K562 (cell line): Measurements from ENCODE around the gene OLFML3. TPM values are rescaled to one million over a fixed set of nuclear protein-coding genes. Genes with fewer than 3 reads are reported as not detected.

ENCODE experiments used
- ATF1 ChIP-seq, 2 experiments: fragments of 450-650 bp in 1 of 2; IDR thresholded peaks; 2 replicates each; pipeline ENCODE4 v1.6.1; 2016; ENCODE audit warnings: missing compliant biosample characterization in 1 of 2, missing genetic modification characterization in 1 of 2
- NFATC3 ChIP-seq: fragments of 450-650 bp; IDR thresholded peaks from 2 replicates; pipeline ENCODE4 v1.6.1; 2017; ENCODE audit warnings: mild to moderate bottlenecking
- ZC3H4 ChIP-seq: sonication (generic); formaldehyde crosslinking; IDR thresholded peaks from 2 replicates; pipeline ENCODE4 v1.9.0; 2021; ENCODE audit warnings: missing genetic modification reagents, borderline replicate concordance
- polyA plus RNA-seq, 8 experiments: library from polyadenylated mRNA; depleted of rRNA in 4 of 8; stranded (reverse) in 5 of 8; unstranded in 3 of 8; fragments of >200 nt; fragmentation: Nextera tagmentation in 2 of 8; fragmentation: Illumina TruSeq in 1 of 8; extraction: Ambion mirVana in 2 of 8; extraction: Trizol in 1 of 8; gene quantifications; 2 replicates each; pipeline versions ENCODE4 v1.2.1 to v1.2.3, GENCODE V29; 2011 to 2014; ENCODE audit warnings: inconsistent platforms in 1 of 8, missing spikeins in 1 of 8
- total RNA-seq, 7 experiments: library from RNA; depleted of rRNA in 6 of 7; stranded (reverse); fragments of >200 nt in 6 of 7; fragmentation: Illumina TruSeq in 2 of 7; extraction: Trizol in 2 of 7; gene quantifications; 2 replicates each; pipeline versions ENCODE4 v1.2.1 to v1.2.3, GENCODE V29; 2011 to 2021; ENCODE audit warnings: low replicate concordance in 1 of 7
- TF ChIP-seq, protein P1 (sequence below): sonication (generic); formaldehyde crosslinking; IDR thresholded peaks from 2 replicates; pipeline ENCODE4 v1.4.0; 2020; ENCODE audit warnings: mild to moderate bottlenecking, missing genetic modification reagents
- TF ChIP-seq, protein P2 (sequence below): IDR thresholded peaks from 3 replicates; pipeline ENCODE4 v1.6.1; 2011; ENCODE audit warnings: borderline replicate concordance, mild to moderate bottlenecking, moderate library complexity; ENCODE audit not compliant: insufficient read length; ENCODE audit errors: extremely low read depth
- TF ChIP-seq, protein P3 (sequence below): sonication (generic); formaldehyde crosslinking; IDR thresholded peaks from 2 replicates; pipeline ENCODE4 v1.8.1; 2023; ENCODE audit warnings: missing genetic modification reagents, mild to moderate bottlenecking, borderline replicate concordance

Gene OLFML3
- total and polyA plus RNA-seq, 9 of the 15 experiments (the other 6 are each of a cell fraction or from before 2014, with no cell fraction given): 0.07 to 0.13 (median 0.07) TPM; not detected in 6

DNA sequence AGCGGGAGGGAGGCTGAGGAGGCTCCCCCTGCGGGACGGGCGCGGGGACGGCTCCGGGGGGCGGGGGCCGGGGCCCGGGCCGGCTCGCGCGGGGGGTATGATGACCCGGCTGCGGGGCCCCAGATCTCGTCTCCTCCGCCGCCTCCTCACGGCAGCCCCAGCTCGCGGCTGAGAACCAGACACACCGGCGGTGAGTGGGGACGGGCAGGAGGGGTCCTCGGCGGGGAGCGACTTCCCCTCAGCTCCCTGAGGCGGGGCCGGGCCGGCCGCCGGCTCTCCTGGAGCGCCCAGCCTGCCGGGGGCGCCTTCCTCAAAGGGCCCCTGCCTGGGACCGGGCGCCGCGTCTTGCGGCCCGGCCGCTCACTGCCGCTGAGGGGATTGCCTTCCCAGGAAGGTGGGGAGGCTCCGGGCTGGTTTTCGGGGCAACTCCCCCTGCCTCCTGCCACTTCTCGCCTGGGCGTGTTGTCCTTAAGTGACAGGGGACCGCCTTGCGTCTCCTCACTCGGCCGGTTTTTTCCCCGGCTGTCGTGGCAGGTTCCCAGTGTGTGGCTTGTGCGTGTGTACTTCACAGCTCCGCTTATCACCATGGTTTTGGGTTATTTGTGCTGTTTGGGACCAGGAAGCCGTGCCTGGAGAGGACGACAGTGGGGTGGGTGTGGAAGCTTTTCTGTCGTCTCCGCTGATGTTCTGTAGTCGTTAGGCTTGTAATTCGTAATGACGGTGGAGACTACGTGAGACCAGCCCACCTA lies 49.4 kb upstream of the OLFML3 start (continued):
- TF ChIP-seq, protein P1, sequence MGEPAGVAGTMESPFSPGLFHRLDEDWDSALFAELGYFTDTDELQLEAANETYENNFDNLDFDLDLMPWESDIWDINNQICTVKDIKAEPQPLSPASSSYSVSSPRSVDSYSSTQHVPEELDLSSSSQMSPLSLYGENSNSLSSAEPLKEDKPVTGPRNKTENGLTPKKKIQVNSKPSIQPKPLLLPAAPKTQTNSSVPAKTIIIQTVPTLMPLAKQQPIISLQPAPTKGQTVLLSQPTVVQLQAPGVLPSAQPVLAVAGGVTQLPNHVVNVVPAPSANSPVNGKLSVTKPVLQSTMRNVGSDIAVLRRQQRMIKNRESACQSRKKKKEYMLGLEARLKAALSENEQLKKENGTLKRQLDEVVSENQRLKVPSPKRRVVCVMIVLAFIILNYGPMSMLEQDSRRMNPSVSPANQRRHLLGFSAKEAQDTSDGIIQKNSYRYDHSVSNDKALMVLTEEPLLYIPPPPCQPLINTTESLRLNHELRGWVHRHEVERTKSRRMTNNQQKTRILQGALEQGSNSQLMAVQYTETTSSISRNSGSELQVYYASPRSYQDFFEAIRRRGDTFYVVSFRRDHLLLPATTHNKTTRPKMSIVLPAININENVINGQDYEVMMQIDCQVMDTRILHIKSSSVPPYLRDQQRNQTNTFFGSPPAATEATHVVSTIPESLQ (CRISPR knock-in tag): no peak
- TF ChIP-seq NFATC3 (no peak), ZC3H4 (peak; percentile 98), ATF1 (CRISPR knock-in tag; IDR thresholded peaks at IDR 0.05) (no peak), ATF1 (tag; IDR thresholded peaks at IDR 0.05) (peak; percentile 7; the same call in 1 of the 2 replicates)
- TF ChIP-seq, protein P2, sequence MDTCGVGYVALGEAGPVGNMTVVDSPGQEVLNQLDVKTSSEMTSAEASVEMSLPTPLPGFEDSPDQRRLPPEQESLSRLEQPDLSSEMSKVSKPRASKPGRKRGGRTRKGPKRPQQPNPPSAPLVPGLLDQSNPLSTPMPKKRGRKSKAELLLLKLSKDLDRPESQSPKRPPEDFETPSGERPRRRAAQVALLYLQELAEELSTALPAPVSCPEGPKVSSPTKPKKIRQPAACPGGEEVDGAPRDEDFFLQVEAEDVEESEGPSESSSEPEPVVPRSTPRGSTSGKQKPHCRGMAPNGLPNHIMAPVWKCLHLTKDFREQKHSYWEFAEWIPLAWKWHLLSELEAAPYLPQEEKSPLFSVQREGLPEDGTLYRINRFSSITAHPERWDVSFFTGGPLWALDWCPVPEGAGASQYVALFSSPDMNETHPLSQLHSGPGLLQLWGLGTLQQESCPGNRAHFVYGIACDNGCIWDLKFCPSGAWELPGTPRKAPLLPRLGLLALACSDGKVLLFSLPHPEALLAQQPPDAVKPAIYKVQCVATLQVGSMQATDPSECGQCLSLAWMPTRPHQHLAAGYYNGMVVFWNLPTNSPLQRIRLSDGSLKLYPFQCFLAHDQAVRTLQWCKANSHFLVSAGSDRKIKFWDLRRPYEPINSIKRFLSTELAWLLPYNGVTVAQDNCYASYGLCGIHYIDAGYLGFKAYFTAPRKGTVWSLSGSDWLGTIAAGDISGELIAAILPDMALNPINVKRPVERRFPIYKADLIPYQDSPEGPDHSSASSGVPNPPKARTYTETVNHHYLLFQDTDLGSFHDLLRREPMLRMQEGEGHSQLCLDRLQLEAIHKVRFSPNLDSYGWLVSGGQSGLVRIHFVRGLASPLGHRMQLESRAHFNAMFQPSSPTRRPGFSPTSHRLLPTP: no peak
- TF ChIP-seq, protein P3, sequence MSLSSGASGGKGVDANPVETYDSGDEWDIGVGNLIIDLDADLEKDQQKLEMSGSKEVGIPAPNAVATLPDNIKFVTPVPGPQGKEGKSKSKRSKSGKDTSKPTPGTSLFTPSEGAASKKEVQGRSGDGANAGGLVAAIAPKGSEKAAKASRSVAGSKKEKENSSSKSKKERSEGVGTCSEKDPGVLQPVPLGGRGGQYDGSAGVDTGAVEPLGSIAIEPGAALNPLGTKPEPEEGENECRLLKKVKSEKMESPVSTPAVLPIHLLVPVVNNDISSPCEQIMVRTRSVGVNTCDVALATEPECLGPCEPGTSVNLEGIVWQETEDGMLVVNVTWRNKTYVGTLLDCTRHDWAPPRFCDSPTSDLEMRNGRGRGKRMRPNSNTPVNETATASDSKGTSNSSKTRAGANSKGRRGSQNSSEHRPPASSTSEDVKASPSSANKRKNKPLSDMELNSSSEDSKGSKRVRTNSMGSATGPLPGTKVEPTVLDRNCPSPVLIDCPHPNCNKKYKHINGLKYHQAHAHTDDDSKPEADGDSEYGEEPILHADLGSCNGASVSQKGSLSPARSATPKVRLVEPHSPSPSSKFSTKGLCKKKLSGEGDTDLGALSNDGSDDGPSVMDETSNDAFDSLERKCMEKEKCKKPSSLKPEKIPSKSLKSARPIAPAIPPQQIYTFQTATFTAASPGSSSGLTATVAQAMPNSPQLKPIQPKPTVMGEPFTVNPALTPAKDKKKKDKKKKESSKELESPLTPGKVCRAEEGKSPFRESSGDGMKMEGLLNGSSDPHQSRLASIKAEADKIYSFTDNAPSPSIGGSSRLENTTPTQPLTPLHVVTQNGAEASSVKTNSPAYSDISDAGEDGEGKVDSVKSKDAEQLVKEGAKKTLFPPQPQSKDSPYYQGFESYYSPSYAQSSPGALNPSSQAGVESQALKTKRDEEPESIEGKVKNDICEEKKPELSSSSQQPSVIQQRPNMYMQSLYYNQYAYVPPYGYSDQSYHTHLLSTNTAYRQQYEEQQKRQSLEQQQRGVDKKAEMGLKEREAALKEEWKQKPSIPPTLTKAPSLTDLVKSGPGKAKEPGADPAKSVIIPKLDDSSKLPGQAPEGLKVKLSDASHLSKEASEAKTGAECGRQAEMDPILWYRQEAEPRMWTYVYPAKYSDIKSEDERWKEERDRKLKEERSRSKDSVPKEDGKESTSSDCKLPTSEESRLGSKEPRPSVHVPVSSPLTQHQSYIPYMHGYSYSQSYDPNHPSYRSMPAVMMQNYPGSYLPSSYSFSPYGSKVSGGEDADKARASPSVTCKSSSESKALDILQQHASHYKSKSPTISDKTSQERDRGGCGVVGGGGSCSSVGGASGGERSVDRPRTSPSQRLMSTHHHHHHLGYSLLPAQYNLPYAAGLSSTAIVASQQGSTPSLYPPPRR (CRISPR knock-in tag): no peak
